ENCODE results near the gene REEP6.

The REEP6 gene

DNA sequence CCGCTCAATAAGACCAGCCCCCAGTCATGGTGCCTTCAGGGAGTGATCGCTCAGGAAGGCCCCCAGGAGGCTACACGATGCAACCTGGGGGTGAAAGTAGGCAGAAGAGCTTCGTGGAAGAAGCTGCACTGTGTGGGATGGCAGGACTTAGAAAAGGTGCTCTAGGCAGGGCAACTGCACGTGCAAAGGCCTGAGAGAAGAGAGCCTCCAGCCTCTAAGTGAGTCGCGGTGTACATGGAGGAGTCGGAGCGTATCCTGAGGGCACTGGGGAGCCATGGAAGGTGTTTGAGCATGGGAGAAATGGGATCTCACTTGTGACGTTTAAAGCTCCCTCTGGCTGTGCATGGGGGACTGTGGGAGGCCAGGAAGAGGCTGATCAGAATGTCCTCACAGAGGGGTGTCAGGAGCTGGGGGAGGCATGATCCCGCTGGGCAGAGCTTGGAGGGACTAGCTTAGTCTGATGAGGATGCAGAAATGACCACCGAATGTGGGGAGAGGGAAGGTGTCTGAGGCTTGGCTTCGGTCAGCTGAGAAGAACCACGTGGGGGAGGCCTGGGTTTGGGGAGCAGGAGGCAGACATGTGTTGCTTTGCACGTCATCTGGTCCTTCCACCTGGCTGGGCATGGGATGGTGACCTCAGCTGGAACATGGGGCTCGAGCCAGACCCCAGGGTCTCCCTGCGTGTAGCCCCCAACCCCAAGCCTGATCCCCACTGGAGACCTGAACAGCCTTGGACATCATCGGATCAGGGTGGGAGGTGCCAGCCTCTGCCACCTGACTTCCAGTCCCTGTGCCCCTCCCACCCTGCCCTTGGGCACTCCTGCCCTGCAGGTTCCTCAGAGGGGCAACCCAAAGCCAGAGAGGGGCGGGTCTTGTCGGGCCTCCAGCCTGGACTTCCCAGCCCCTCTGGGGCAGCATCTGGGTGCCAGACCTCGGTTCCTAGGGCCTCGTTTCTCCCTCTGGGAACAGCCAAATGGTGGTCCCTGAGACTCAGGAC is 39.9 kb upstream of the REEP6 start:
- no peaks in the 10 kb centered on the region for H3K4me1 ChIP-seq (ENCODE audit: insufficient read depth, poor library complexity, severe bottlenecking)

DNA sequence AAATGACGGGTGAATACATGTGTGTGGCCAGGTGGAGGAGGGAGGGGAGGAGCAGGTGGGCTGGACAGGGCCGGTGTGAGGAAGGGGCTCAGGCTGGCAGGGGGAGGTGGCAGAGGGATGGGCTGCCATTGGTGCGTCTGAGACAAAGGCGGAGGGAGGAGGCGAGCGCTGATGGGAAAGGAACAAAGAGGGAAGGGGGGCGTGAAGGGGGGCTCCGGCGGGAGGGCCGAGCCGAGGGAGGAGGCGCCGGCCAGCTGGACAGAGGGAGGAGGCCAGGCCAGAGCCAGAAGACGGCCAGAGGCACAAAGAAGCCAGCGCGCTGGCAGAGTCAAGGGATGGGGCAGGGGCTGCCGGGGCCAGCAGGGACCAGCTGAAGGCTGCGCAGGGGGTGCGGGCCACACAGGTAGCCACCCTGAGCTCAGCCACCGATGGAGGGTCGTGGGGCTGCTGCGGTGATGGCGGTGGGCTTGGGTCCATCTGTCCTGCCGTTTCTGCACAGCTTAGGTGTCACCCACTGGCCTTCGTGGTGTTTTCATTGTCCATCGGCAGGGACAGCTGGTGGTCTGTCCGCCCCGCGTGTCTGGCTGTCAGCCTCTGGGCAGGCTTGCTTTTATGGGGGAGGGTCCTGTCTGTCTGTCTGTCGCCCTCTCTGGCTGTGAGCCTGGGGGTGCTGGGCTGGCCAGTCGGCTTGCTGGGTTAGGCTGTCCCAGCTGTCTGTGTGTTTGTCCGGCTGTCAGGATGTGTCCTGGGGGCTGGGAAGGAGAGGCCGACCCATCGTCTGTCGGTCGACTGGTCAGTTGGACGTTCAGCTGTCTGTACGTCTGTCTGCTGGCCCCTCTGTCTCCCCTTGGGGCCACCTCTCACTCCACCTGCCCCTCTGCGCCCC is 38.8 kb upstream of the REEP6 start:
- peaks cover 77% of the 10 kb centered on the region for H3K27me3 ChIP-seq (ENCODE audit: insufficient read depth, poor library complexity, severe bottlenecking)
- TF ChIP-seq, protein P1, sequence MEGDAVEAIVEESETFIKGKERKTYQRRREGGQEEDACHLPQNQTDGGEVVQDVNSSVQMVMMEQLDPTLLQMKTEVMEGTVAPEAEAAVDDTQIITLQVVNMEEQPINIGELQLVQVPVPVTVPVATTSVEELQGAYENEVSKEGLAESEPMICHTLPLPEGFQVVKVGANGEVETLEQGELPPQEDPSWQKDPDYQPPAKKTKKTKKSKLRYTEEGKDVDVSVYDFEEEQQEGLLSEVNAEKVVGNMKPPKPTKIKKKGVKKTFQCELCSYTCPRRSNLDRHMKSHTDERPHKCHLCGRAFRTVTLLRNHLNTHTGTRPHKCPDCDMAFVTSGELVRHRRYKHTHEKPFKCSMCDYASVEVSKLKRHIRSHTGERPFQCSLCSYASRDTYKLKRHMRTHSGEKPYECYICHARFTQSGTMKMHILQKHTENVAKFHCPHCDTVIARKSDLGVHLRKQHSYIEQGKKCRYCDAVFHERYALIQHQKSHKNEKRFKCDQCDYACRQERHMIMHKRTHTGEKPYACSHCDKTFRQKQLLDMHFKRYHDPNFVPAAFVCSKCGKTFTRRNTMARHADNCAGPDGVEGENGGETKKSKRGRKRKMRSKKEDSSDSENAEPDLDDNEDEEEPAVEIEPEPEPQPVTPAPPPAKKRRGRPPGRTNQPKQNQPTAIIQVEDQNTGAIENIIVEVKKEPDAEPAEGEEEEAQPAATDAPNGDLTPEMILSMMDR (IDR thresholded peaks at IDR 0.05; ENCODE audit: poor library complexity, severe bottlenecking): no peak
- no peak overlapping the region for H3K4me3 ChIP-seq (ENCODE audit: severe bottlenecking)
- H3K4me1 ChIP-seq (ENCODE audit: insufficient read depth, poor library complexity, severe bottlenecking): no peaks in the 10 kb centered on the region
- H3K9me3 ChIP-seq (ENCODE audit: severe bottlenecking): no peaks in the 10 kb centered on the region
- no peak for DNase-seq (ENCODE audit: low spot score)
- no peak overlapping the region for H3K27ac ChIP-seq (ENCODE audit: poor library complexity, severe bottlenecking)
- ATAC-seq (ENCODE audit: low read depth): no peak
- no peaks in the 10 kb centered on the region for H3K36me3 ChIP-seq (ENCODE audit: low read depth)

More for the DNA sequence above, 39.9 kb upstream of the REEP6 start:
- Histone ChIP-seq H3K9me3 (ENCODE audit: severe bottlenecking) (no peaks in the 10 kb centered on the region), H3K27ac (ENCODE audit: poor library complexity, severe bottlenecking) (no peak overlapping the region), H3K4me3 (ENCODE audit: severe bottlenecking) (no peak overlapping the region), H3K36me3 (ENCODE audit: low read depth) (no peaks in the 10 kb centered on the region), H3K27me3 (ENCODE audit: insufficient read depth, poor library complexity, severe bottlenecking) (peaks cover 75% of the 10 kb centered on the region)
- DNase-seq (ENCODE audit: low spot score) (no peak), ATAC-seq (ENCODE audit: low read depth) (no peak)
- TF ChIP-seq, protein P1 (IDR thresholded peaks at IDR 0.05; ENCODE audit: poor library complexity, severe bottlenecking): no peak

DNA sequence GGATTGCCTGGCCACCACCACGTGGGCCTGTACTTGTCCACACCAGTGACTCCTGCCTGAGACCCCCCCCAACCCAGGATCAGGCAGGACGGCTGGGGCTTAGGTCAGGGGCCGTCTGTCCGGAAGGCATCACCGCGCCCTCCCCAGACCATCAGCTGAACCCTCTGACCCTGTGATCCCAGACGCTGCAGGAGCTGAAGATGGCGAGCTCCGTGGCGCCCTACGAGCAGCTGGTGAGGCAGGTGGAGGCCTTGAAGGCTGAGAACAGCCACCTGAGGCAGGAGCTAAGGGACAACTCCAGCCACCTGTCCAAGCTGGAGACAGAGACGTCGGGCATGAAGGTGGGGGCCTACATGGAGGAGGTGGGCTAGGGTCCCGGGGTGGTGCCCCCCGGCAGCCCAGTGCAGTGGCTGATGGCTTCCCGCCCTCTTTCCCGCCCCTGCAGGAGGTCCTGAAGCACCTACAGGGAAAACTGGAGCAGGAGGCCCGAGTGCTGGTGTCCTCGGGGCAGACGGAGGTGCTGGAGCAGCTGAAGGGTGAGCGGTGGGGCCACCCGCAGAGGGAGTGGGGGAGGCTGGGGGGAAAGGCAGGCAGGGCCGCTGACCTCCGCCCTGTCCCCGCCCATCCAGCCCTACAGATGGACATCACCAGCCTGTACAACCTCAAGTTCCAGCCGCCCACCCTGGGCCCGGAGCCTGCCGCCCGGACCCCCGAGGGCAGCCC is 38.0 kb upstream of the REEP6 start:
- Histone ChIP-seq H3K27ac (ENCODE audit: poor library complexity, severe bottlenecking) (no peak overlapping the region), H3K27me3 (ENCODE audit: insufficient read depth, poor library complexity, severe bottlenecking) (peaks cover 73% of the 10 kb centered on the region), H3K4me3 (ENCODE audit: severe bottlenecking) (no peak overlapping the region), H3K4me1 (ENCODE audit: insufficient read depth, poor library complexity, severe bottlenecking) (no peaks in the 10 kb centered on the region), H3K36me3 (ENCODE audit: low read depth) (no peaks in the 10 kb centered on the region), H3K9me3 (ENCODE audit: severe bottlenecking) (no peaks in the 10 kb centered on the region)
- TF ChIP-seq, protein P1 (IDR thresholded peaks at IDR 0.05; ENCODE audit: poor library complexity, severe bottlenecking): no peak
- no peak for DNase-seq (ENCODE audit: low spot score)
- ATAC-seq (ENCODE audit: low read depth): no peak

DNA sequence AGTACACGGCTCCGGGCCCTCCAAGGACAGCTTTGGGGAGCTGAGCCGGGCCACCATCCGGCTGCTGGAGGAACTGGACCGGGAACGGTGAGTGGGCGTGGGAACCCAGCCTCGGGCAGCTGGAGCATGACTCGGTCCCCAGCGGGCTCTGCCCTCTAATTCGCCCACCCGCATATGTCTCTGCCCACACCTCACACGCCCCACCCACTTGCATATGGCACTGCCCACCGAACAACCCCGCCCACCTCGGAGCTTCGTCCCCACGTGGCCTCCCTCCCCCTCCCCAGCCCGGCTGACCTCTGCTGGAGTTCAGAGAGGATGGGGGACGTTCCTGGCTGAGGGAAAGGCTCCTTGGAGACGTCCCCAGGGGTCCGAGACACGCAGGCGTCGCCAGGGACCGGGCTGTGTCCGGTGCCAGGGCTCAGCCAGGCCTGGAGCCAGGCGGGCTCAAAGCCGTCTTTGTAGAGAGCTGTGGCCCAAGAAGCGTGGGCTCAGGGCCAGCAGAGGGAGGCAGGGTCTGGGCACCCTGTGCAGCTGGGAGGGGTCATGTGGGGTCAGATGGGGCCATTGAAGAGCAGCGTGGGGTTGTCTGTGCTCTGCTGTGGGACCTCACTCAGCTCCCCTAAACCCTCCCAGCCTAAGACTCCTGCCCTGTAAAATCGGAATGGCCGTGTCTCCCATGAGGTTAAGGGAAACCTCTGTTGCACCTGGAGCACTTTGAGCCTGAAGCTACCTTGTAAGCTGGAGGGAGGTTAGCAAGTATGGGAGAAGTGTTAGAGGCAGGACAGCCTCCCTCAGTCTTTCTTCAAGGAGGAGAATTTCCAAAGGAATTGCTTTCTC is 37.2 kb upstream of the REEP6 start:
- Histone ChIP-seq H3K27me3 (ENCODE audit: insufficient read depth, poor library complexity, severe bottlenecking) (peaks cover 71% of the 10 kb centered on the region), H3K36me3 (ENCODE audit: low read depth) (no peaks in the 10 kb centered on the region), H3K27ac (ENCODE audit: poor library complexity, severe bottlenecking) (no peak overlapping the region), H3K4me1 (ENCODE audit: insufficient read depth, poor library complexity, severe bottlenecking) (no peaks in the 10 kb centered on the region), H3K4me3 (ENCODE audit: severe bottlenecking) (no peak overlapping the region), H3K9me3 (ENCODE audit: severe bottlenecking) (no peaks in the 10 kb centered on the region)
- TF ChIP-seq, protein P1 (IDR thresholded peaks at IDR 0.05; ENCODE audit: poor library complexity, severe bottlenecking): no peak
- ATAC-seq (ENCODE audit: low read depth) (no peak), DNase-seq (ENCODE audit: low spot score) (no peak)

All from RWPE2 (cell line).